Upper lobe of left lung (tissue), 4 donors: Measurements from ENCODE around the gene ZIC1.

Experiments
- CTCF ChIP-seq, 6 experiments: fragments of 450-650 bp in 4 of 6; fragments of 200-600 bp in 2 of 6; sonication (generic) in 2 of 6; IDR thresholded peaks; one replicate each; pipeline ENCODE4 v1.5.1; 2016 to 2019; ENCODE audit warnings: antibody characterized with exemption in 6 of 6
- EP300 ChIP-seq, 4 donors: sonication (generic); formaldehyde crosslinking; IDR thresholded peaks; one replicate each; pipeline ENCODE4 v1.5.1; 2017; ENCODE audit warnings: antibody characterized with exemption in 4 of 4, control low read depth in 2 of 4

GRCh38 chr3:147431751-147432150 is 22.6 kb downstream of the ZIC1 start:
- TF ChIP-seq EP300 (IDR thresholded peaks at IDR 0.05): no peak
- no peak for TF ChIP-seq CTCF (IDR thresholded peaks at IDR 0.05)
